Activated CD8-positive, alpha-beta memory T cell treated with anti-CD3 and anti-CD28 coated beads, Interleukin-2, amount 50 U/mL, for 1 hour (primary cell): ENCODE measurements around the gene KCNN4.
"Not testable (repeated sequence)": the region's sequence is repeated elsewhere in the genome, so short reads cannot be mapped to it uniquely, and the experiment has no call there.

Source experiments
- DNase-seq: peaks from one replicate; pipeline ENCODE4 v3.0.0-alpha.2; 2020; ENCODE audit errors: extremely low read depth

KCNN4 gene

GRCh38 chr19:43774103-43774939 lies 6.5 kb downstream of the KCNN4 start:
- no peak for DNase-seq

- no peak for DNase-seq
Measured at GRCh38 chr19:43773725-43774102, 7.1 kb downstream of the KCNN4 start.

GRCh38 chr19:43769256-43769655 lies 11.5 kb downstream of the KCNN4 start:
- DNase-seq, result no peak

- DNase-seq, result no peak
Measured at GRCh38 chr19:43768273-43769050, 12.3 kb downstream of the KCNN4 start.

GRCh38 chr19:43767818-43768217 lies 13.0 kb downstream of the KCNN4 start:
- no peak for DNase-seq

- DNase-seq, result no peak
Measured at GRCh38 chr19:43767316-43767715, 13.5 kb downstream of the KCNN4 start.

GRCh38 chr19:43766755-43767043 lies 14.1 kb downstream of the KCNN4 start:
- DNase-seq, result no peak

GRCh38 chr19:43765109-43765876 lies 15.5 kb downstream of the KCNN4 start:
- DNase-seq, result no peak

- DNase-seq, result not testable (repeated sequence)
Measured at GRCh38 chr19:43764684-43765083, 16.1 kb downstream of the KCNN4 start.

- no peak for DNase-seq
Measured at GRCh38 chr19:43763473-43763939, 17.3 kb downstream of the KCNN4 start.

- DNase-seq, result no peak
Measured at GRCh38 chr19:43762814-43763213, 18.0 kb downstream of the KCNN4 start.

GRCh38 chr19:43760941-43761340 lies 19.8 kb downstream of the KCNN4 start:
- no peak for DNase-seq

GRCh38 chr19:43759515-43759914 lies 21.3 kb downstream of the KCNN4 start:
- no peak for DNase-seq

GRCh38 chr19:43755256-43755801 lies 25.4 kb downstream of the KCNN4 start:
- no peak for DNase-seq

- DNase-seq, result peak; percentile 95
Measured at GRCh38 chr19:43754503-43755255, 26.1 kb downstream of the KCNN4 start, which contains the start of gene SMG9. TSS of gene SMG9 (minus strand) at chr19:43754962. CDS start at chr19:43750741, 4,221 bp downstream.

- no peak for DNase-seq
Measured at GRCh38 chr19:43754253-43754502, 26.6 kb downstream of the KCNN4 start.

GRCh38 chr19:43752287-43752875 lies 28.4 kb downstream of the KCNN4 start:
- DNase-seq, result no peak

GRCh38 chr19:43751466-43752220 lies 29.1 kb downstream of the KCNN4 start:
- no peak for DNase-seq

- DNase-seq, result no peak
Measured at GRCh38 chr19:43749898-43750297, 30.9 kb downstream of the KCNN4 start.

GRCh38 chr19:43749152-43749551 lies 31.6 kb downstream of the KCNN4 start:
- DNase-seq, result no peak
